GM23338 (cell line): ENCODE data around the gene TOR3A.

Experiments used
- CREB1 ChIP-seq: fragments of 250-450 bp; sonication (Bioruptor Pico); IDR thresholded peaks from 2 replicates; pipeline ENCODE4 v1.5.0; 2020; ENCODE audit warnings: low read depth, mild to moderate bottlenecking, moderate library complexity
- EZH2phosphoT487 ChIP-seq: fragments of 200-600 bp; sonication (generic); IDR thresholded peaks from one replicate; pipeline ENCODE4 v1.8.1; 2018; ENCODE audit warnings: antibody characterized with exemption; ENCODE audit not compliant: unreplicated experiment
- POLR2AphosphoS5 ChIP-seq: IDR thresholded peaks from 2 replicates; pipeline ENCODE4 v1.6.1; 2016; ENCODE audit warnings: antibody characterized with exemption, low read depth
- TF ChIP-seq, protein P1 (sequence below), 2 experiments: fragments of 200-600 bp in 1 of 2; sonication (generic) in 1 of 2; conservative IDR thresholded peaks; 2 replicates each; pipeline versions ENCODE4 v1.5.1 to v1.6.1; 2016 to 2017; ENCODE audit warnings: antibody characterized with exemption in 2 of 2, low read depth in 2 of 2, mild to moderate bottlenecking in 2 of 2, moderate library complexity in 1 of 2
- TF ChIP-seq, protein P2 (sequence below): IDR thresholded peaks from 2 replicates; pipeline ENCODE4 v1.6.1; 2016; ENCODE audit warnings: antibody characterized with exemption

DNA sequence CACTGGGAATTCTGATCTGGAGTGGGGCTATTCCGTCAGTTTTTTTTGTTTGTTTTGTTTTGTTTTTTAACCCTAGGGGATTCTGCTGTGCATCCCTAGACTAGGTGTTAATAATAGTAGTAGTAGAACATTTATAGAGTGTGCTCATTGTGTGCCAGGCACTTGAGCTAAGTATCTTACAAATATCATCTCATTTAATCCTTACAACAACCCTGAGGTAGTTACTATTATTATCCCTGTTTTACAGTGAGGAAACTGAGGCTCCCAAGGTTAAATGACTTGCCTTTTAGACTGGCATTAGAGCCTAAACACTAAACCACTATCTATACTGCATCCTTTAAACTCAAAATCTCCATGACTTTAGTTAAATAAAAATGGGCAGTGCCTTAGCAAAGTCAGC lies 22.1 kb downstream of the TOR3A start:
- TF ChIP-seq, protein P1, sequence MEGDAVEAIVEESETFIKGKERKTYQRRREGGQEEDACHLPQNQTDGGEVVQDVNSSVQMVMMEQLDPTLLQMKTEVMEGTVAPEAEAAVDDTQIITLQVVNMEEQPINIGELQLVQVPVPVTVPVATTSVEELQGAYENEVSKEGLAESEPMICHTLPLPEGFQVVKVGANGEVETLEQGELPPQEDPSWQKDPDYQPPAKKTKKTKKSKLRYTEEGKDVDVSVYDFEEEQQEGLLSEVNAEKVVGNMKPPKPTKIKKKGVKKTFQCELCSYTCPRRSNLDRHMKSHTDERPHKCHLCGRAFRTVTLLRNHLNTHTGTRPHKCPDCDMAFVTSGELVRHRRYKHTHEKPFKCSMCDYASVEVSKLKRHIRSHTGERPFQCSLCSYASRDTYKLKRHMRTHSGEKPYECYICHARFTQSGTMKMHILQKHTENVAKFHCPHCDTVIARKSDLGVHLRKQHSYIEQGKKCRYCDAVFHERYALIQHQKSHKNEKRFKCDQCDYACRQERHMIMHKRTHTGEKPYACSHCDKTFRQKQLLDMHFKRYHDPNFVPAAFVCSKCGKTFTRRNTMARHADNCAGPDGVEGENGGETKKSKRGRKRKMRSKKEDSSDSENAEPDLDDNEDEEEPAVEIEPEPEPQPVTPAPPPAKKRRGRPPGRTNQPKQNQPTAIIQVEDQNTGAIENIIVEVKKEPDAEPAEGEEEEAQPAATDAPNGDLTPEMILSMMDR (conservative IDR thresholded peaks at IDR 0.05; ENCODE audit: low read depth in 2 of 2): no peak
- TF ChIP-seq, protein P2, sequence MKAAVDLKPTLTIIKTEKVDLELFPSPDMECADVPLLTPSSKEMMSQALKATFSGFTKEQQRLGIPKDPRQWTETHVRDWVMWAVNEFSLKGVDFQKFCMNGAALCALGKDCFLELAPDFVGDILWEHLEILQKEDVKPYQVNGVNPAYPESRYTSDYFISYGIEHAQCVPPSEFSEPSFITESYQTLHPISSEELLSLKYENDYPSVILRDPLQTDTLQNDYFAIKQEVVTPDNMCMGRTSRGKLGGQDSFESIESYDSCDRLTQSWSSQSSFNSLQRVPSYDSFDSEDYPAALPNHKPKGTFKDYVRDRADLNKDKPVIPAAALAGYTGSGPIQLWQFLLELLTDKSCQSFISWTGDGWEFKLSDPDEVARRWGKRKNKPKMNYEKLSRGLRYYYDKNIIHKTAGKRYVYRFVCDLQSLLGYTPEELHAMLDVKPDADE: no peak
- no peak for TF ChIP-seq CREB1
- no peak for TF ChIP-seq EZH2phosphoT487
- no peak for TF ChIP-seq POLR2AphosphoS5
